VCaP (cell line): Measurements from ENCODE around the gene AKR1D1.

ENCODE experiments used
- H3K27ac ChIP-seq: fragments of 450-650 bp; 2 replicates; pipeline ENCODE4 v1.5.1; 2017
- CTCF ChIP-seq: fragments of 450-650 bp; conservative IDR thresholded peaks from 2 replicates; pipeline ENCODE4 v1.5.1; 2017; ENCODE audit warnings: mild to moderate bottlenecking, moderate library complexity

Gene AKR1D1

GRCh38 chr7:138158739-138159528, 82.7 kb downstream of the AKR1D1 start:
- no peak for TF ChIP-seq CTCF
- no peak overlapping the region for H3K27ac ChIP-seq

GRCh38 chr7:138161600-138162081, 85.4 kb downstream of the AKR1D1 start:
- peak overlapping the region; percentile 49 for H3K27ac ChIP-seq
- peak; percentile 90 for TF ChIP-seq CTCF

- TF ChIP-seq CTCF, result no peak
- H3K27ac ChIP-seq, result peak overlapping the region; percentile 49
These were observed 86.0 kb downstream of the AKR1D1 start for GRCh38 chr7:138162236-138162635.

GRCh38 chr7:138163800-138164199, 87.5 kb downstream of the AKR1D1 start:
- TF ChIP-seq CTCF, result no peak

GRCh38 chr7:138164804-138165203, 88.5 kb downstream of the AKR1D1 start:
- no peak for TF ChIP-seq CTCF
- no peak overlapping the region for H3K27ac ChIP-seq

More at GRCh38 chr7:138163800-138164199, 87.5 kb downstream of the AKR1D1 start:
- H3K27ac ChIP-seq, result no peak overlapping the region

- TF ChIP-seq CTCF, result no peak
- no peak overlapping the region for H3K27ac ChIP-seq
These were observed 90.4 kb downstream of the AKR1D1 start for GRCh38 chr7:138166681-138167080.

- no peak for TF ChIP-seq CTCF
These were observed 91.0 kb downstream of the AKR1D1 start for GRCh38 chr7:138167222-138167621.

More at GRCh38 chr7:138167222-138167621, 91.0 kb downstream of the AKR1D1 start:
- no peak overlapping the region for H3K27ac ChIP-seq
